AG04450 (cell line): ENCODE measurements around the gene ZNF709. TPM values are rescaled to one million over a fixed set of nuclear protein-coding genes. Genes with fewer than 3 reads are reported as not detected.

ENCODE experiments used
- CTCF ChIA-PET: fragments of 300-600, 350-600 bp; formaldehyde crosslinking; extraction: SDS; loops from one replicate; lab custom pipeline; 2022; ENCODE audit warnings: antibody characterized with exemption, inconsistent platforms; lab: Charles Lee
- POLR2A ChIA-PET: fragments of 350-600 bp; formaldehyde crosslinking; extraction: SDS; loops from one replicate; lab custom pipeline; 2021; ENCODE audit warnings: antibody characterized with exemption, inconsistent platforms; lab: Yijun Ruan, JAX
- DNase-seq: peaks from one replicate; pipeline ENCODE4 v3.0.0-alpha.2; 2011; ENCODE audit warnings: low read depth, low spot score
- H3K27ac ChIP-seq: one replicate; pipeline ENCODE4 v1.5.1; 2012; ENCODE audit warnings: low read depth, low read length, control low read depth
- H3K27me3 ChIP-seq: one replicate; pipeline ENCODE4 v1.6.0; 2012; ENCODE audit warnings: low read length; ENCODE audit not compliant: control insufficient read depth, insufficient read depth
- H3K4me3 ChIP-seq: 2 replicates; pipeline ENCODE4 v1.5.1; 2011; ENCODE audit warnings: mild to moderate bottlenecking, low read depth, low read length, control low read depth
- H3K9me3 ChIP-seq: 2 replicates; pipeline ENCODE4 v1.5.1; 2012; ENCODE audit warnings: low read length; ENCODE audit not compliant: control insufficient read depth, insufficient read depth
- polyA plus RNA-seq: library from polyadenylated mRNA; depleted of rRNA; stranded (reverse); fragments of >200 nt; gene quantifications from 2 replicates; pipeline ENCODE4 v1.2.3, GENCODE V29; 2011; rRNA removed
- small RNA-seq: library from RNA; depleted of rRNA; stranded (forward); fragments of <200 nt; gene quantifications from one replicate; pipeline ENCODE3, GENCODE V24; 2012; ENCODE audit warnings: low read depth; ENCODE audit not compliant: insufficient read length
- TF ChIP-seq, protein P1 (sequence below): IDR thresholded peaks from 2 replicates; pipeline ENCODE4 v1.5.1; 2011; ENCODE audit warnings: low read depth, low read length, control low read depth, inconsistent platforms

Gene ZNF709
- polyA plus RNA-seq, 1 experiment, result 1.7 TPM

DNA sequence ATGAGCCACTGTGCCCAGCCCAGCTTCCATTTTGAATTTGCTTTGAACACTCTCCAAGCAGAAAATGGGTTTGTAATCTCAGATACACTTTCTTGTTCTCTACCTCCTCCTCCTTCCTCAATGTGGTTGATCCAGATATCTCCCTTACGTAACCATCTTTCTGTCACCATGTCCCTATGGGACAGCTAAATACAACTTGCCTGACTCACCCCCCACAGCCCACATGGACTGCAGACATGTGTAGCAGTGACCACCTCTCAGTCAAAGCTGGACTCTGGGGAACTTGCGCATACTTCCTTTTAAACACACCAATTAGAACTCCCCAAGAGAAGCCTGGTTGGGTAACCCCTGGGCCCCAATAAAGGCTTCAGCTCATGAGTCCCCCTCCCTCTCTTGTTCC lies 72.7 kb downstream of the ZNF709 start:
- DNase-seq, result no peak
- POLR2A ChIA-PET, result no interaction called here

More for the DNA sequence above, 72.7 kb downstream of the ZNF709 start:
- Histone ChIP-seq H3K9me3 (peaks cover 9% of the 10 kb centered on the region), H3K4me3 (no peak overlapping the region), H3K27me3 (no peaks in the 10 kb centered on the region), H3K27ac (no peak overlapping the region)
- CTCF ChIA-PET, result no interaction called here
- TF ChIP-seq, protein P1, sequence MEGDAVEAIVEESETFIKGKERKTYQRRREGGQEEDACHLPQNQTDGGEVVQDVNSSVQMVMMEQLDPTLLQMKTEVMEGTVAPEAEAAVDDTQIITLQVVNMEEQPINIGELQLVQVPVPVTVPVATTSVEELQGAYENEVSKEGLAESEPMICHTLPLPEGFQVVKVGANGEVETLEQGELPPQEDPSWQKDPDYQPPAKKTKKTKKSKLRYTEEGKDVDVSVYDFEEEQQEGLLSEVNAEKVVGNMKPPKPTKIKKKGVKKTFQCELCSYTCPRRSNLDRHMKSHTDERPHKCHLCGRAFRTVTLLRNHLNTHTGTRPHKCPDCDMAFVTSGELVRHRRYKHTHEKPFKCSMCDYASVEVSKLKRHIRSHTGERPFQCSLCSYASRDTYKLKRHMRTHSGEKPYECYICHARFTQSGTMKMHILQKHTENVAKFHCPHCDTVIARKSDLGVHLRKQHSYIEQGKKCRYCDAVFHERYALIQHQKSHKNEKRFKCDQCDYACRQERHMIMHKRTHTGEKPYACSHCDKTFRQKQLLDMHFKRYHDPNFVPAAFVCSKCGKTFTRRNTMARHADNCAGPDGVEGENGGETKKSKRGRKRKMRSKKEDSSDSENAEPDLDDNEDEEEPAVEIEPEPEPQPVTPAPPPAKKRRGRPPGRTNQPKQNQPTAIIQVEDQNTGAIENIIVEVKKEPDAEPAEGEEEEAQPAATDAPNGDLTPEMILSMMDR, result no peak

Small RNAs within 50 kb of the gene (small RNA-seq; reads per million reads assigned to genes)
- not detected for gene MTCO1P27
- gene PPIAP20, result not detected

Other genes with a start within 250 kb of the ZNF709 start
- 3.9 and 4.8 TPM in 2 replicates for gene ZNF44, start 189.9 kb downstream of the ZNF709 start, polyA plus RNA-seq
- gene ZNF563, start 151.2 kb downstream of the ZNF709 start, polyA plus RNA-seq, result 1.8 and 2.3 TPM in 2 replicates
- gene ZNF442, start 119.1 kb downstream of the ZNF709 start, polyA plus RNA-seq, result 1.2 and 1.4 TPM in 2 replicates
- gene ZNF799, start 83.5 kb downstream of the ZNF709 start, polyA plus RNA-seq, result 0.97 and 1.2 TPM in 2 replicates
- 1.1 and 1.7 TPM in 2 replicates for gene ZNF443, start 43.8 kb downstream of the ZNF709 start, polyA plus RNA-seq
- 3.3 and 4.6 TPM in 2 replicates for gene ZNF564, start 66.7 kb upstream of the ZNF709 start, polyA plus RNA-seq
- gene ZNF490, start 126.0 kb upstream of the ZNF709 start, polyA plus RNA-seq, result 3.7 and 4.3 TPM in 2 replicates
- gene ZNF791, start 126.1 kb upstream of the ZNF709 start, polyA plus RNA-seq, result 13.1 and 15.8 TPM in 2 replicates
- 30.9 and 39.5 TPM in 2 replicates for gene MAN2B1, start 181.9 kb upstream of the ZNF709 start, polyA plus RNA-seq
- 5.3 and 6.5 TPM in 2 replicates for gene WDR83, start 182.0 kb upstream of the ZNF709 start, polyA plus RNA-seq
- 53.4 and 59.1 TPM in 2 replicates for gene DHPS, start 197.1 kb upstream of the ZNF709 start, polyA plus RNA-seq
- not detected in 2 replicates for gene GNG14, start 203.2 kb upstream of the ZNF709 start, polyA plus RNA-seq
- gene FBXW9, start 211.8 kb upstream of the ZNF709 start, polyA plus RNA-seq, result 4.8 and 7.2 TPM in 2 replicates
- gene TNPO2, start 239.1 kb upstream of the ZNF709 start, polyA plus RNA-seq, result 47.3 and 58.8 TPM in 2 replicates
- 147 and 161 TPM in 2 replicates for gene TRIR, start 249.9 kb upstream of the ZNF709 start, polyA plus RNA-seq